Measurements from ENCODE around the gene CDK2.

CDK2 gene

GRCh38 chr12:55974308-55974730, 7.7 kb downstream of the CDK2 start:
- TF ChIP-seq YY1 (IDR thresholded peaks at IDR 0.05; ENCODE audit: low read depth), result no peak; the same call in 1 of the 2 replicates
- TF ChIP-seq TEAD4 (IDR thresholded peaks at IDR 0.05), result no peak
- peak; percentile 83 for TF ChIP-seq ZBTB7A (IDR thresholded peaks at IDR 0.05; ENCODE audit: low read depth)
- TF ChIP-seq NFIC (IDR thresholded peaks at IDR 0.05), result no peak
- no peak; the same call in 1 of the 2 replicates for TF ChIP-seq FOXM1 (IDR thresholded peaks at IDR 0.05; ENCODE audit: borderline replicate concordance, low read depth)
- TF ChIP-seq EGR1 (IDR thresholded peaks at IDR 0.05), result peak; percentile 35; the same call in 1 of the 2 replicates
- TF ChIP-seq MAX (IDR thresholded peaks at IDR 0.05), result peak; percentile 45; the same call in 1 of the 2 replicates
- no peak for TF ChIP-seq TAF1 (IDR thresholded peaks at IDR 0.05; ENCODE audit: low read depth)
- no peak for TF ChIP-seq CREB1 (IDR thresholded peaks at IDR 0.05; ENCODE audit: low read depth)
- TF ChIP-seq CEBPB (IDR thresholded peaks at IDR 0.05), result no peak
- 0 out of 2 replicates have a peak, but pooled peaks have one; percentile 13 for TF ChIP-seq EP300 (IDR thresholded peaks at IDR 0.05; ENCODE audit: borderline replicate concordance)
- no peak for TF ChIP-seq REST (IDR thresholded peaks at IDR 0.05; ENCODE audit: low read depth)
- no peak for TF ChIP-seq RAD21 (IDR thresholded peaks at IDR 0.05; ENCODE audit: low read depth)
- TF ChIP-seq USF1 (IDR thresholded peaks at IDR 0.05), result no peak
- TF ChIP-seq TCF12 (IDR thresholded peaks at IDR 0.05; ENCODE audit: low read depth), result no peak

GRCh38 chr12:55978393-55978792, 11.8 kb downstream of the CDK2 start:
- no peak for TF ChIP-seq MAX (IDR thresholded peaks at IDR 0.05)
- TF ChIP-seq TCF12 (IDR thresholded peaks at IDR 0.05; ENCODE audit: low read depth), result no peak
- no peak for TF ChIP-seq FOXM1 (IDR thresholded peaks at IDR 0.05; ENCODE audit: borderline replicate concordance, low read depth)
- no peak for TF ChIP-seq YY1 (IDR thresholded peaks at IDR 0.05; ENCODE audit: low read depth)
- TF ChIP-seq CREB1 (IDR thresholded peaks at IDR 0.05; ENCODE audit: low read depth), result no peak
- no peak for TF ChIP-seq NFIC (IDR thresholded peaks at IDR 0.05)
- no peak for TF ChIP-seq TEAD4 (IDR thresholded peaks at IDR 0.05)
- TF ChIP-seq ZBTB7A (IDR thresholded peaks at IDR 0.05; ENCODE audit: low read depth), result no peak
- no peak for TF ChIP-seq USF1 (IDR thresholded peaks at IDR 0.05)
- TF ChIP-seq TAF1 (IDR thresholded peaks at IDR 0.05; ENCODE audit: low read depth), result no peak

GRCh38 chr12:55979069-55979468, 12.4 kb downstream of the CDK2 start:
- TF ChIP-seq YY1 (IDR thresholded peaks at IDR 0.05; ENCODE audit: low read depth) (no peak), USF1 (IDR thresholded peaks at IDR 0.05) (no peak), EP300 (IDR thresholded peaks at IDR 0.05; ENCODE audit: borderline replicate concordance) (no peak), MAX (IDR thresholded peaks at IDR 0.05) (no peak), EGR1 (IDR thresholded peaks at IDR 0.05) (no peak), ZBTB7A (IDR thresholded peaks at IDR 0.05; ENCODE audit: low read depth) (no peak), CREB1 (IDR thresholded peaks at IDR 0.05; ENCODE audit: low read depth) (no peak)

- TF ChIP-seq ZBTB7A (IDR thresholded peaks at IDR 0.05; ENCODE audit: low read depth), result no peak
- TF ChIP-seq USF1 (IDR thresholded peaks at IDR 0.05), result no peak
- TF ChIP-seq REST (IDR thresholded peaks at IDR 0.05; ENCODE audit: low read depth), result no peak
- TF ChIP-seq NFIC (IDR thresholded peaks at IDR 0.05), result no peak
- no peak for TF ChIP-seq YY1 (IDR thresholded peaks at IDR 0.05; ENCODE audit: low read depth)
- TF ChIP-seq RAD21 (IDR thresholded peaks at IDR 0.05; ENCODE audit: low read depth), result no peak
- no peak for TF ChIP-seq EGR1 (IDR thresholded peaks at IDR 0.05)
- no peak for TF ChIP-seq FOXM1 (IDR thresholded peaks at IDR 0.05; ENCODE audit: borderline replicate concordance, low read depth)
- TF ChIP-seq CREB1 (IDR thresholded peaks at IDR 0.05; ENCODE audit: low read depth), result no peak
- TF ChIP-seq TEAD4 (IDR thresholded peaks at IDR 0.05), result no peak
- TF ChIP-seq CEBPB (IDR thresholded peaks at IDR 0.05), result no peak
- no peak for TF ChIP-seq EP300 (IDR thresholded peaks at IDR 0.05; ENCODE audit: borderline replicate concordance)
- TF ChIP-seq MAX (IDR thresholded peaks at IDR 0.05), result no peak
- no peak for TF ChIP-seq TAF1 (IDR thresholded peaks at IDR 0.05; ENCODE audit: low read depth)
- TF ChIP-seq TCF12 (IDR thresholded peaks at IDR 0.05; ENCODE audit: low read depth), result no peak
These were observed 15.8 kb downstream of the CDK2 start for GRCh38 chr12:55982319-55982936.
